HG03135 (cell line): Measurements from ENCODE around the gene MED13L.

Source experiments
- ATAC-seq: cut with Tn5 transposase; IDR thresholded peaks from one replicate; pipeline ENCODE4 v1.9.1; 2021; ENCODE audit warnings: mild to moderate bottlenecking, moderate library complexity; ENCODE audit not compliant: unreplicated experiment

Gene MED13L

DNA sequence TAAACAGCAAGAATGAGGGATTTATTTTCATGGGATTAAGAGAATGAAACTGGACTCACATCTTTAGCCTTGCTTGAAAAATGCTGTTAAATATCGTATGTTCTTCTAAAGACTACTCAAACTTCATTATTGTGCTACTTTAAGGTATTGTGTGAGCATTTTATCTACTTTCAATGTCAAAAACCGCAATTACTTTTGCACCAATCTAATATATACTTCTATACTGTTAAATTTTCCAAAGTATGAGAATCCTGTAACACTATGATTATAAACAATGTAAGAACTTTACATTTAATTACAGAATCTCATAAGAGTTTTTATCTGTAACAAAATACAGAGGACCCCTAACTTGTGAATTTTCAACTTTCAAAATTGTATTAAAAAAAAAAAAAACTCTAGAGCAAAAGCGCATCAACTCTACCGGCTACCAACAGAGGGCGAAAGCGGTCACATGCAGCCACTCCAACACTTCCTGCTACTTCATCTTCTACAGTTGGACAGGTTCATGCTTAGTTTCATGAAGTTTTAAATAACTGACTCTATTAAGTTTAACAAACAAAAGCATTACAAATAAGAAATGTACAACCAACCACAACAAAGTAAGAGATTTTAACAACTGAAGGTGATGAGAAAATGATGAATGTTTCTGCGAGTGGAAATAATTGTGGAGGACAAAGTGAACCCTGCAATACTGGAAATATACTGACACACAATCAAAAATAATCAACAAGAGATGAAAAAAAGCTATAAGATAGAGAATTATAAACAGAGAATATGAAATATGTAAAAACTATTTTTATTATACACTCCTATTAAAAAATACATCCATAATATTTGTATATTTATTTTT, 210.9 kb downstream of the MED13L start:
- ATAC-seq, result no peak

- no peak for ATAC-seq
Observed at GRCh38 chr12:116065606-116066005, 211.9 kb downstream of the MED13L start.

DNA sequence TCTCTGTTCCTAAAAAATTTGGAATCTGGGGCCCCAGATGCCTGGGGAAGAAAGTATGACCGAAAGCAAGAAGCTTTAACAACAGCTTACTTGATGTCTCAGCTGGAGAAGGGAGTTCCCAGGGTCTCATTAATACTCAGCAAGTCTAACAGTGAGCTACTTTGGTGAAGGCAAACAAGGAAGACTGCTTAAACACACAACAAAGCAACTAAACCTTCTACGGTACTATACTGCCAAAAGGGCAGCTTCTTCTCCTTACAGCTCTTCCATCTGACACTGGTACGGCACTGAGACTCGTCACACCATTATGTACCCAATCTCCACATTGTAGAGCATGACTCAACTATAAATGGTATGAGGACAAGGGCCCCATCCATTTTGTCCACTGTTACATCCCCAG, 213.0 kb downstream of the MED13L start:
- no peak for ATAC-seq

DNA sequence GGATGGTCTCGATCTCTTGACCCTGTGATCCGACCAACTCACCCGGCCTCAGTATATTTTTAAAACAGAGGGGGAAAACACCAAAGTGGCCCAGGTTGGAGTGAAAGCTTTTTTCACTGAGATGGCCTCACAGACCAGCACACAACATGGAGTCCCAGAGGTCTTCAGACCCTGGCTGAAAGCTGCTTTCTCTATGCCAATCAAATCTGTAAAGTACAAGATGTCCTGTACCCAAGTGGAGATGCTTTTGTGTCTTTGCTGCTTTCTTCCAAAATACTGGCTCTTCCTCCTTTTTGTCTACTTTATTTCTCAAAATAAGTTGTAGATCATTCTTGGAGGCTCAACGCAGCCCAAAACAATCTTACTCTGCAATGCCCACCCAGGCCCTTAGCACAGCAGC, 214.8 kb downstream of the MED13L start:
- ATAC-seq, result no peak

GRCh38 chr12:116060764-116061163, 216.7 kb downstream of the MED13L start:
- peak; percentile 85 for ATAC-seq

- no peak for ATAC-seq
Observed at GRCh38 chr12:116059904-116060303, 217.6 kb downstream of the MED13L start.

DNA sequence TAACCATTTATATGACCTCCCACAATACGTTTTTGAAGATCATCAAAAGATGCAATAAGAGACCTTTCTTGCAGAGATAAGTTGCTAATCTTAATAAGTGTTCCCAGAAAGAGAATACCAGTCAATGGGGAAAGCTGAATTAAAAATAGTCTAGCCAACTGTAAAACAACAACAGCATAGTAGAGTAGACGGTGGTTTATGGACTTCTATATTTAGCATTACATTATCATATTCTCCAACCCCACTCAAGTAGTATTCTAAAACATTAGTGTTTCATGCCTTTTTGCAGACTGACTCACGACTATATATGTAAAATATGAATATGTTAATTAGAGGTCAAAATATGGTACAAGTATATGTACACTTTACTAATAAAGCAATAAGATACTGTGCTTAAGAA, 218.9 kb downstream of the MED13L start:
- no peak for ATAC-seq

DNA sequence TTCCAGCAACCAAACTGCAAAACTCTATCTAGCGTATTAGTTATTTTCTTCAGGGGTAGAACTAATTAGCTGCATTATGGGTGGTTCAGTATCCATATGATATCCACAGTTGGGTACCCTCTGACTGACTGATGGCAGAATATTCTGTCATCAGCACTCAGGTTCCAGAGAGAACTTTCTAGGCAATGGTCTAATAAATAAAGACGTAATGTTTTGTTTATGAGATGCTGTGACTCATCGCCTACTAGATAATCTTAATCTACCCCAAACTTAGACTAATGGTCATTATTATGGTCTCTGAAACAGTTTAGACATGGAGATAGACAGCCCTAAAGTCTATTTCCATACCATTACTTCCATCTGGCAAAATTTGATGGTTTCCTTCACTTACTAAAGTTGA, 220.1 kb downstream of the MED13L start:
- no peak for ATAC-seq

DNA sequence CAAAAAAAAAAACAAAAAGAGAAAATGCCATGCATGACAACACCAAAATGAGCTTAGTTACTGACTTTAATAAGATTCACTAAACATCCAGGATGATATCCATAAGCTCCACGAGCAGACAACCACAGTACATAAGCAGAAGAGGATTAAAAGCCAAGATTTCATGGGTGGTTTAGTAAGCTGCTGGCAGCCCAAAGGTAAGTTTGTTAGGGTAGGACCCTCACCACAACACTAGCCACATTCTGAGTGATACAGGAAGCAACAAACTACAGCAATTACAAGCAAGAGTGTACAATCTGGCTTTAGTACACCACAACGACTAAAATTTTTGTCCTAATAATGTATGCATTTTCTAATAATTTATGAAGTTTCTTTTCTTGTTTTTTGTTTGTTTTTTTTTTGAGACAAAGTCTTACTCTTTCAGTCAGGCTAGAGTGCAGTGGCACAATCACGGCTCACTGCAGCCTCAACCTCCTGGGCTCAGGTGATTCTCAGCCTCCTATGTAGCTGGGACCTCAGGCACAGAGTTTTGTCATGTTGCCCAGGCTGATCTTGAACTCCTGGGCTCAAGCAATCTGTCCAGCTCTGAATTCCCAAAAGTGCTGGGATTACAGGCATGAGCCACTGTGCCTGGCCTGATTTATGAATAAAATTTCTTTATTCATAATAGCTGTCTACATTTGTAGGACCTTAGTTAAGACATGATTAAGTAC, 221.4 kb downstream of the MED13L start:
- no peak for ATAC-seq

GRCh38 chr12:116054280-116054679, 223.2 kb downstream of the MED13L start:
- no peak for ATAC-seq

DNA sequence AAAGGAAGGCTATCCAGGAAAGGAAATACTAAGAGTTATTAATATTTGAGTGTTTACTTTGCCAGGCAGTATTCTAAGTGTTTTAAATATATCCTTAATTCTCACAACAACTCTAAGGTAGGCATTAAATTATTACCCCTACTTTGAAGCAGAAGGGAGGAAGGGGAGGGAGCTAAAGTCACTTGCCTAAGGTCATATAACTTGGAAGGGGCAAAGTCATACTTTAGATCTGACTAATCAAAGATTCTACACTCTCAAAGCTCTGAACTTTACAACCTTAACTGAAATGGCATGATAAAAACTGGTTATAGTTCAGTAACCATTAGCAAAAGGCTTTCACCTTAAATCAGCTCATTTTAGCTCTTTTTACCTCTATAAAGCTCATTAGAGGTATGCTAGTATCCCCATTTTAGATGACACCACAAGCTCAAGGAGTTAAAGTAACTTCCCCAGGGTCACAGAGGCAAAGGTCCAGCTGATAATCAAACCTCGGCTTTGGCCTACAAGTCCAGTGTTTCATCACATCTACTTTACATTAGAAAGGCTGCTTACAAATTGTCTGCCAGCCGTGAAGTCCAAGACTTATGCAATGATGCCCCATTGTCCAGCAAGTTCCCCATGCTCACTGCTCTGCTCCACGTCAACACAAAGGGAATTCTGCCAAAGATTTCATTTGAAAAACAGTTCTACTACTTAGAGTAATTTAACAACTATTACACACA, 223.9 kb downstream of the MED13L start:
- no peak for ATAC-seq

DNA sequence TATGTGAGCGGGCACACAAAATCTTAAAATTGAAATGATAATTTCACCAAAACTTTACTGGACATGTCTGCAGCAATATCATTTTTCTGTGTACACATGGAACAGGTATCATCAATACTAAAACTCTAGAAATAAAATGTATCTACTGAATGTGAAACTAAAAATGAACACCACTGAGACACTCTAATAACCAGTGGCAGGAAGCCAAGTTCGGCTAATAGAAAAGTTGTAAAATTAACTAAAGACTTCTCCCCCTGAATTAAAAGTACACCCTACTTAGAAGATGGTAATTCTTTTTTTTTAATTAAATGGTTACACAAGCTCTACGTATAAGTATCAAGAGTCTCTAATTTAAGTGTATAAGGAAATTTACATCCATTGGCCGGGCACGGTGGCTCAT, 227.2 kb downstream of the MED13L start:
- no peak for ATAC-seq

- ATAC-seq, result no peak
Observed at GRCh38 chr12:116048879-116049278, 228.6 kb downstream of the MED13L start.

- no peak for ATAC-seq
Observed at GRCh38 chr12:116046039-116046438, 231.5 kb downstream of the MED13L start.

GRCh38 chr12:116045150-116045549, 232.3 kb downstream of the MED13L start:
- no peak for ATAC-seq

GRCh38 chr12:116043659-116044535, 233.6 kb downstream of the MED13L start:
- ATAC-seq, result no peak

- ATAC-seq, result no peak
Observed at GRCh38 chr12:116040402-116040801, 237.1 kb downstream of the MED13L start.

GRCh38 chr12:116039081-116039480, 238.4 kb downstream of the MED13L start:
- ATAC-seq, result no peak

DNA sequence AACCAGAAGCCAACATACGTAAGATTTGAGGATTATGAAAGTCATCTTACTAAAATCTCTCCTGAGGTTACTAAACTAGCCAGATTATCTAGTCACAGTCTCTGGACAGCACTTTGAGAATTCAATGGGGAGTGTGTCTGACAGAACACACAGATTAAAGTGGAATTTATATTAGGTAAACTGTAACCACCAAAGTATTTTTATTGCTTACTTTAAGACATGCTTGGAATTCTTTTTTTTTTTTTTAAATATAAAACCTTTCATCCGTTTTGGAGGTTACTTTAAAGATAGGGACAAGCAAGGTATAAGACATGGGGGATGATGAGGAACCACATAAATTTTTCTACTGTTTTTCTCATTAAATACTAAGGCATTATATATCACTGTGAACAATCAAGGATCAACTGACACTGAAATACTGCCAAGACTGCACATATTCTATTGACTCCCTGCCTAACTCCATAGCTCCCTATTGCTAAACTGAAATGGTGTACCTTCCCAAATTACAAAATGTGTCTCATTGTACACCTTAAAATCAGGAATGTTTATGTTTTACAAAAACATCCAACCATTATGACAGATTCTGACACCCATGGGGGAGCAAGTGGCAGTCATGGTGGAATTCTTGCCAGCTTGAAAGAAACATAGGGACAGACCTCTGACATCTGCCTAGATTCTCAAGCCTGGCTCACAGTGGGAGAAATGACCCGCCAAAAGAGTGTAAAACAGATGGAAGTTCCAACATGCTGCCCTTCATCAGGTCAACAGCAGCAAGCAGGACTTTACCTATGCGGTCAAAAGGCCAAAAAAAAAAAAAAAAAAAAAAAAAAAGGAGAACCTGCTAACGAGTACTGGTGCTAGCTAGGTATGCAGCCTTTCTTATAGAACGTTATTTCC, 239.3 kb downstream of the MED13L start:
- ATAC-seq, result no peak

DNA sequence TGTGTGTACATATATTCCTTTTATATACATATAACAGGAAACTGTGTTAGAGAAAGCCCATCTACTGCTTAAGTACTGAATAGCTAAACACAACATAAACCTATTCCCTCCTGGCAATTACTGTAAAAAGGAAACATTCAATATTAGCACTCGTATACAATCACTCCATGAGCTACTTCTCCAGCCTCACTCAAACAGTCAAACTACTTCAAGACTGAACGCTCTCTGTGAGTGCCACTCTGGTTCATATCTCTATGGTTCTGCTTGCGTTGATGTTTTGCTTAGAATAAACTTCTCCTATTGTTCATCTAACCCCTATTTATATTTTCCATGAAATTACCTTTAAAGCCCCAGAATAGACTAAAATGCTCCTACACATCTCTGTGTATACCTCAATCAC, 243.7 kb downstream of the MED13L start:
- no peak for ATAC-seq
